Measurements from ENCODE around the gene FGFR3.

GRCh38 chr4:1825326-1825725 is 32.2 kb downstream of the FGFR3 start:
- TF ChIP-seq, protein P1, sequence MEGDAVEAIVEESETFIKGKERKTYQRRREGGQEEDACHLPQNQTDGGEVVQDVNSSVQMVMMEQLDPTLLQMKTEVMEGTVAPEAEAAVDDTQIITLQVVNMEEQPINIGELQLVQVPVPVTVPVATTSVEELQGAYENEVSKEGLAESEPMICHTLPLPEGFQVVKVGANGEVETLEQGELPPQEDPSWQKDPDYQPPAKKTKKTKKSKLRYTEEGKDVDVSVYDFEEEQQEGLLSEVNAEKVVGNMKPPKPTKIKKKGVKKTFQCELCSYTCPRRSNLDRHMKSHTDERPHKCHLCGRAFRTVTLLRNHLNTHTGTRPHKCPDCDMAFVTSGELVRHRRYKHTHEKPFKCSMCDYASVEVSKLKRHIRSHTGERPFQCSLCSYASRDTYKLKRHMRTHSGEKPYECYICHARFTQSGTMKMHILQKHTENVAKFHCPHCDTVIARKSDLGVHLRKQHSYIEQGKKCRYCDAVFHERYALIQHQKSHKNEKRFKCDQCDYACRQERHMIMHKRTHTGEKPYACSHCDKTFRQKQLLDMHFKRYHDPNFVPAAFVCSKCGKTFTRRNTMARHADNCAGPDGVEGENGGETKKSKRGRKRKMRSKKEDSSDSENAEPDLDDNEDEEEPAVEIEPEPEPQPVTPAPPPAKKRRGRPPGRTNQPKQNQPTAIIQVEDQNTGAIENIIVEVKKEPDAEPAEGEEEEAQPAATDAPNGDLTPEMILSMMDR (IDR thresholded peaks at IDR 0.05; ENCODE audit: low read depth, low read length): no peak
- TF ChIP-seq POLR2A (IDR thresholded peaks at IDR 0.05; ENCODE audit: extremely low read depth, insufficient read length) (no peak), MYC (IDR thresholded peaks at IDR 0.05; ENCODE audit: low read depth, low read length) (no peak)

Data from NB4 (cell line).